ENCODE data around the gene GYPA. TPM values are rescaled to one million over a fixed set of nuclear protein-coding genes. Genes with fewer than 3 reads are reported as not detected.
"Not testable (repeated sequence)": the region's sequence is repeated elsewhere in the genome, so short reads cannot be mapped to it uniquely, and the experiment has no call there.

GYPA gene
- not detected for total RNA-seq

GRCh38 chr4:144140594-144141295 lies at the start of gene GYPA:
Gene GYPA, minus strand, starts transcription at chr4:144140718. Its CDS starts 83 bp downstream, at chr4:144140635.
- not testable (repeated sequence) for ATAC-seq (replicated peaks); H3K27ac Mint-ChIP-seq; H3K9me3 Mint-ChIP-seq; H3K36me3 Mint-ChIP-seq (ENCODE audit: low read depth); H3K27me3 Mint-ChIP-seq; H3K4me3 Mint-ChIP-seq; H3K4me1 Mint-ChIP-seq

DNA sequence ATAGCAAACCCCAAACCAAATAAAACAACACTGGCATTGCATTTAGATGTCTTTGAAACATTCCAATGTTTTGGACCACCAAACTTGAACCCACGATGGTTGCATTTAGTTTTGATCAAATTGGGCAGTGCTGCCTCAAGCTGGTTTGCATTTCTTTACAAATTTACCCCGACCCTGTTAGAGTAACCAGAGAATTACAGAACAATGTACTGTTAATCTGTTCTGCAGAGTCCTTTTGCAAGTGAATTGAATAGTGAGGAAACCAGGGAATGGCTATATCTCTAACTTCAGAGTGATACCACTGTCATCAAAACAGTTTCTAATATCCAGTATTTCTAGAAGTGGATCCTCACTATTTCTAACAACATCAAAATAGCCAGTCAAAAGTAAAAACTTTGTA lies 49.5 kb upstream of the GYPA start:
- Mint-ChIP-seq H3K9me3 (no peaks in the 10 kb centered on the region), H3K27me3 (peaks cover 11% of the 10 kb centered on the region), H3K4me1 (no peaks in the 10 kb centered on the region), H3K4me3 (no peak overlapping the region), H3K27ac (no peak overlapping the region), H3K36me3 (ENCODE audit: low read depth) (no peaks in the 10 kb centered on the region)
- no peak for ATAC-seq (replicated peaks)

DNA sequence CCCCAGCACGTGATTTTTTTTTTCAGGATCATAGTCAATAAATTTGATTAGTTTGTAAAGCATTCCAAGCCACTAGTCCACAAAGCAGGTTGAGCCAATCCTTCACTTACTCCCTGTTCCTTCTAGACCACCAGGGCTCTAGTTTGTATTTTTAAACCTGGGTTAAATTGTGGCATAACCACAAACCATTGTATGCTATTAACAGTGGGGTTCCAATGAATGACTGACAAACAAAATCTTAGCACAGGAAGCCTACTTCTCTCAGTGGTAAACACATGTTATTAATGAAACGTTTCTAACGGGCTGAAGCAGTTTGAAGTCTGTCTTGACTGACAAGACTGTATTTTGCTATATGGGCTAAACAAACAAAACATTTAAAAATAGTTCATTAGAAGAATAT lies 48.6 kb upstream of the GYPA start:
- Mint-ChIP-seq H3K36me3 (ENCODE audit: low read depth) (no peaks in the 10 kb centered on the region), H3K4me1 (no peaks in the 10 kb centered on the region), H3K9me3 (no peaks in the 10 kb centered on the region), H3K27me3 (peaks cover 6% of the 10 kb centered on the region), H3K27ac (no peak overlapping the region), H3K4me3 (no peak overlapping the region)
- ATAC-seq (replicated peaks) = no peak

GRCh38 chr4:144185086-144185485 lies 44.6 kb upstream of the GYPA start:
- no peak for ATAC-seq (replicated peaks)
- no peak overlapping the region for H3K4me3 Mint-ChIP-seq
- no peaks in the 10 kb centered on the region for H3K36me3 Mint-ChIP-seq (ENCODE audit: low read depth)
- no peaks in the 10 kb centered on the region for H3K9me3 Mint-ChIP-seq
- no peak overlapping the region for H3K27ac Mint-ChIP-seq
- no peaks in the 10 kb centered on the region for H3K4me1 Mint-ChIP-seq
- H3K27me3 Mint-ChIP-seq = no peaks in the 10 kb centered on the region

DNA sequence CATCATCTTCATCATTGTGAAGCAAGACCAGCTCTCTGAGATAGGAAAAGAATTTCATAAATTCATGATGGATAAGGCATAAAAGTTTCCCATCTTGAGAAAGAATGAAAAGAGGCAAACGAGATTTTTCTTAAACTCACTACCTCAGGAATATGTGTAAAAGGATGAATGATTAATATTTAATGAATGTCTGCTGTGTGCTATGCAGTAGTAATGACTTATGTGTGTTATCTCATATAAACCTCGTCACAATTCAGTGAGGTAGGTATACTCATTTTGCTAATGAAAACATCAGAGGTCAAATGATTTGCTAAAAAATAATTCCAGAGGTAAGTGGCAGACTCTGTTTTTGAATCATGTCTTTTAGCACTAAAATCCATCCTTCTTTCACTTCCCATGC lies 42.6 kb upstream of the GYPA start:
- no peak overlapping the region for H3K27ac Mint-ChIP-seq
- peaks cover 7% of the 10 kb centered on the region for H3K4me1 Mint-ChIP-seq
- H3K27me3 Mint-ChIP-seq = no peaks in the 10 kb centered on the region
- H3K4me3 Mint-ChIP-seq = no peak overlapping the region
- no peaks in the 10 kb centered on the region for H3K36me3 Mint-ChIP-seq (ENCODE audit: low read depth)
- no peak for ATAC-seq (replicated peaks)
- H3K9me3 Mint-ChIP-seq = no peaks in the 10 kb centered on the region

DNA sequence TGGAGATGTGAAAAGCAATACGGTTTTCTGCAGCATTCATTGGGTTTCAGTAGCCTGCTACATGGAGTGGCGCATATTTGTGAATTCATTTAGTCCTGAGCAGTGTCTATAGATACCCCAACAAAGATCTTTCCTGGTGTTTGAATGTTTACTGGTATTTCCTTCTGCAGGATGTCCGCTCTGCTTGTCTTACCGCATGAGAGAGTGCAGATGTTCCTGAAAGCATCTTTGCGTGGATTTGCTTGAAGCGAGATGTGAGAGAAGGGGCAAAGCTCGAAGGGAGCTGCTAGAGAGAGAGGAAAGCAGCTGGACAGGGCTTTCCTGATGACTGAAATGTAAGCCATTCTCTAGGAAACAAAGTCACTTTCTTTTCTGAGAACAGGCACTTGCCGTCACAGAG lies 40.9 kb upstream of the GYPA start:
- Mint-ChIP-seq H3K27ac (no peak overlapping the region), H3K27me3 (no peaks in the 10 kb centered on the region), H3K9me3 (no peaks in the 10 kb centered on the region), H3K4me1 (peaks cover 7% of the 10 kb centered on the region), H3K36me3 (ENCODE audit: low read depth) (no peaks in the 10 kb centered on the region), H3K4me3 (no peak overlapping the region)
- ATAC-seq (replicated peaks) = no peak

DNA sequence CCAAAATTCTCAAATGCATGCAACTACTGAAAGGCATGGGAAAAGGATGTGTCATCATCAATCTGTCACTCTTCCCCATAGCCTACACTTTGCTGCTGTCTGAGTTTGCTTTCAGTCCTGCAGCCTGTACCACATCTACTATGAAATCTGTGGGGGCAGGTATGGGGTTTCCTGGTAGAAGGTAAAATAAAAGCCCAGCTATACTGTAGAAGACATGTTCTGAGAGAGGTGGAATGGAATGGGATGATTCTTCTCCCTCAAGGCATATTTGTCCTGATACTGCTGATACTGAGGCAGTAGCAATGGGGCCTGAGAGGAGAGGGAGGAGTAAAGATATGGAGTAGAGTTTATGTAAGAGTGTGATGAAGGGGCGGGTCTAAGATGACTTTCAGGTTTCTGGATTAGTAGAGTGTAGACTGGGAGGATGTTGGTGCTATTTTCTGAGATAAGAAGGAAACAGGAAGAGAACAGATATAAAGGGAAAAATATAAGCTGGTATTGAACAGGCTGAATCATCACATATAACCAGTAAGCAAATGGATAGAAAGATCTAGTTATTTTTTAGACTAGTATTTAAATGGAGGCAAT lies 38.7 kb upstream of the GYPA start:
- Mint-ChIP-seq H3K27me3 (no peaks in the 10 kb centered on the region), H3K4me1 (peaks cover 13% of the 10 kb centered on the region), H3K9me3 (no peaks in the 10 kb centered on the region), H3K4me3 (no peak overlapping the region), H3K27ac (peak overlapping the region; percentile 3), H3K36me3 (ENCODE audit: low read depth) (no peaks in the 10 kb centered on the region)
- peak; percentile 62 for ATAC-seq (replicated peaks)

DNA sequence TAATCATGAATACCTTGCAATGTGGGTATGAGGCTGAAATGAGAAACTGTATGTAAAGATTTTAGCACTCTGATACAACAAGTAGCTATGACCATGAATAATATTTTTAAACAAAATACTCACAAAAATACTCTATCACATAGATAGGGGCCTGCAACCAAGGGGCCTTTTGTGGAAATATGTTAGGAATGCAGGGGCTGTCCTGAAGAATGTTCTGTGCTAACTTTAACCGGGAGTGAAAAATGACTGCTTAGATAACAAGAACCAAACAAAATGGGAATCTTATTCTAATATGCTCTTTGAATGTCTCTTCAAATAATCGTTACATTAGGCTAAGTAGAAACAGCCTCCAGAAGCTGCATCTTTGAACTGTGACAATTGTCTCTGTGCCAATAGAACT lies 37.9 kb upstream of the GYPA start:
- Mint-ChIP-seq H3K4me3 (no peak overlapping the region), H3K9me3 (no peaks in the 10 kb centered on the region), H3K27ac (no peak overlapping the region), H3K4me1 (peaks cover 13% of the 10 kb centered on the region), H3K36me3 (ENCODE audit: low read depth) (no peaks in the 10 kb centered on the region), H3K27me3 (no peaks in the 10 kb centered on the region)
- ATAC-seq (replicated peaks) = no peak

DNA sequence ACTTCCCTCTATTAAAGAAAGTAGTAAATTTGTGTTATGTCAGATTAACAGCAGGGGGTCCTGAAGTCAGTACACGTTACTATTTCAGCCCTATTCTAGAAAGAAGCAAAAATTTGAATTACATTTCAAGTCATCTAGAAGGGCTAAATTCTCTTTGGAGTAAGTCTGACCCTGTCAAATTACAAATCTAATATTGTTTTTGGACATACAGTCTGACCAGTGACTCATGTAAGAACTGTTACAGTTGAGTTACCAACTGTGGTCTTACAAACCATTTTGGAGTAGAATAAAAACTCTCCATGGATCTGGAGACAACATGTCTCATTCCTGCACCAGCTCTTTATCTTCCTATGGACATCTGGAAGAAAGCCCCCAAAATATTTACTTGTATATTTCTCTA lies 36.0 kb upstream of the GYPA start:
- ATAC-seq (replicated peaks) = no peak
- Mint-ChIP-seq H3K4me1 (peaks cover 13% of the 10 kb centered on the region), H3K4me3 (no peak overlapping the region), H3K36me3 (ENCODE audit: low read depth) (no peaks in the 10 kb centered on the region), H3K27me3 (no peaks in the 10 kb centered on the region), H3K9me3 (no peaks in the 10 kb centered on the region), H3K27ac (no peak overlapping the region)

DNA sequence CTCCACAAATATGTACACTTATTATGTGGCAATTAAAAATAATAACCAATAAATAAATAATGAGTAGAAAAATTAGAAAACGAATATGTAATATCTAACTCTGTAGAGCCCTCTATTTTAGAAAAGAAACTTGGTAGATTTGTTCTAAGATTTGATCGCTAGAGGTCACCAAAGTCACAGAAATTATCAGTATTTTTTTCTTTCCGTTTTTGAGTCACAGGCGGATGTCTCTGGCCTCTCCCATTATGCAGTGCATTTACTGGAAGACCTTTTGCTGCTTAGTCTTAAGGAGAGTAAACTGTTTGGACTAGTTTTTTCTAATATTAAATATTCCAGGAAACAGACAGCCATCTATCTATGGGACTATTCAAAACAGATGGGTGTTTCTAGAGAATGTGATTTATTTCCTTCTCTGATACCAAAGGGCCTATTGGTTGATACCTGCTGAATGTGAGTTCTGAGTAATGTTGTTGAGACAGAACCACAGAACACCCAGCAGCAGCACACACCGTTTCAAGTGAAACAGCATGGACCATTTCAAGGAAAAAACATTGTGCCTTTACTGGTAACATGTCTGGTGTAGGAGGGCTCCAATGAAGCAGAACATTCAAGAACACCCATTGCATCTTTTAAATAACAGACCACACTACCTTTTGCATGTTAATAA lies 34.0 kb upstream of the GYPA start:
- Mint-ChIP-seq H3K9me3 (no peaks in the 10 kb centered on the region), H3K27ac (peak overlapping the region; percentile 23), H3K4me1 (peaks cover 12% of the 10 kb centered on the region), H3K36me3 (ENCODE audit: low read depth) (no peaks in the 10 kb centered on the region), H3K27me3 (peaks cover 9% of the 10 kb centered on the region), H3K4me3 (peak overlapping the region; percentile 31)
- peak; percentile 83 for ATAC-seq (replicated peaks)

GRCh38 chr4:144171697-144172096 lies 31.2 kb upstream of the GYPA start:
- no peak overlapping the region for H3K4me3 Mint-ChIP-seq
- no peak for ATAC-seq (replicated peaks)
- peaks cover 6% of the 10 kb centered on the region for H3K4me1 Mint-ChIP-seq
- H3K36me3 Mint-ChIP-seq (ENCODE audit: low read depth) = no peaks in the 10 kb centered on the region
- H3K27me3 Mint-ChIP-seq = peaks cover 18% of the 10 kb centered on the region
- no peaks in the 10 kb centered on the region for H3K9me3 Mint-ChIP-seq
- no peak overlapping the region for H3K27ac Mint-ChIP-seq

DNA sequence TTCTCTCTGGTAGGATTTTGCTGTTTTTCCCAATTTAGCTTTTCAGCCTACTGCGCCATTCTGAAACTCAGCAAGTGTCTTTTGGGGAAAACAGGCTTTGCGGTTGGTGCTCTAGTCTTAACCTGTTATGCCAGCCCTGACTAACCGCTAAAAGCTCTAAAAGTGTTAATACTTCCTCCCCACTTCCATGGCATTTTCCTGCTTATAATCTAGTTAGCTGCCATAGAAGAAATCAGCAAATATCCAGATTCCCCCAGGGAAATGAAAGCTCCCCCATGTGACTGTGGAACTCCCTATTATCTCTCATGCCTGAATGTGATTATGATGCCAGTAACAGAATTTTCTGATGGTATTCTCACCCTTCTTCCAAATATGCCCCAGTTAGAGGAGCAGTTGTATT lies 28.7 kb upstream of the GYPA start:
- Mint-ChIP-seq H3K27me3 (peaks cover 18% of the 10 kb centered on the region), H3K4me1 (no peaks in the 10 kb centered on the region), H3K9me3 (no peaks in the 10 kb centered on the region), H3K36me3 (ENCODE audit: low read depth) (no peaks in the 10 kb centered on the region), H3K4me3 (no peak overlapping the region), H3K27ac (no peak overlapping the region)
- ATAC-seq (replicated peaks) = no peak

- Mint-ChIP-seq H3K36me3 (ENCODE audit: low read depth) (no peaks in the 10 kb centered on the region), H3K4me1 (no peaks in the 10 kb centered on the region), H3K27me3 (peaks cover 3% of the 10 kb centered on the region), H3K9me3 (peaks cover 4% of the 10 kb centered on the region), H3K4me3 (no peak overlapping the region), H3K27ac (no peak overlapping the region)
- ATAC-seq (replicated peaks) = no peak
Measured at GRCh38 chr4:144154044-144154443, 13.5 kb upstream of the GYPA start.

- H3K9me3 Mint-ChIP-seq; H3K27ac Mint-ChIP-seq; ATAC-seq (replicated peaks); H3K4me1 Mint-ChIP-seq; H3K27me3 Mint-ChIP-seq; H3K4me3 Mint-ChIP-seq; H3K36me3 Mint-ChIP-seq (ENCODE audit: low read depth): not testable (repeated sequence)
Measured at GRCh38 chr4:144142690-144143326, 2.3 kb upstream of the GYPA start.

DNA sequence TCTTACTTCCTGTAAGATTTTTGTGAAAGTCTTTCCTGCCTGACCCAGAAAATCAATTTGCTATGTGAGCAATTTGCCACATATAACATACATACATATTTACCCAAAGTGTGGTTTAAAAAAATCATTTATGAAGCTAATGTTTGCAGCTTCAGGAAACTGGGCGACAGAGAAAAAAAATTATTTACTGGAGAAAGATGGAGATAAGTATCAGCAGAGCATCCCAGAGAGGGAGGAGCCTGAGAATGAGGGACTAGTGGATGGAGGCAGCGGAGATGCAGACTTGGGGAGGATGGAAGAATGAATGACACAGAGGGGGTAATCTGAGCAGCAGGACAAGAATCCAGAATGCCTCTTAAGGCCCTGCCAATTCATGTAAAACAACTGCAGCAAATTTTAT lies 975 bp upstream of the GYPA start:
- Mint-ChIP-seq H3K27me3 (peaks cover 3% of the 10 kb centered on the region), H3K4me3 (no peak overlapping the region), H3K27ac (no peak overlapping the region), H3K36me3 (ENCODE audit: low read depth) (no peaks in the 10 kb centered on the region), H3K9me3 (no peaks in the 10 kb centered on the region), H3K4me1 (no peaks in the 10 kb centered on the region)
- no peak for ATAC-seq (replicated peaks)
